Measurements from ENCODE around the gene ADAMTS17.

DNA sequence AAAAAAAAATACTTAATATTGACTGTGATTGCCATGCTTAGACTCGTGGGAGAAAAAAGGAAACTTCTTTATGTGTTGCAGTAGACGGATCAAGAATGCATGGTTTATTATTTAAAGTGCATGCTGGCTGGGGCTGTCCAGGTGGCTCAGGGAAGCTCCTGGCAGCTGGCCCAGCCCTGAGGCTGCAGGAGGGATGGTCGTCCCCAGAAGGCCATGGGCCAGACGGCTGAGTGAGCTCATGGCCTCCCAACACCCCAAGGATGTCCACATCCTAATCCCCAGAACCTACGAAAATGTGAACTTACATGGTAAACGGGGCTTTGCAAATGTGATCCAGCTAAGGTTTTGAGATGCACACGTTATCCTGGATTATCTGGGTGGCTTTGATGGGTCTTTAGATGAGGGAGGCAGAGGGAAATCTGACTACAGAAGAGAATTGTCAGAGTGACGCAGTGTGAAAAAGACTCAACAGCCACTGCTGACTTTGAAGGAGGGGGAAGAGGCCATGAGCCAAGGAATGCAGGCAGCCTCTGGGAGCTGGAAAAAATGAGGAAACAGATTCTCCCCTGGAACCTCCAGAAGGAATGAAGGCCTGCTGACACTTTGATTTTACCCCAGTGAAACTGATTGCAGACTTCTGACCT is 29.8 kb downstream of the ADAMTS17 start:
- TF ChIP-seq, protein P1, sequence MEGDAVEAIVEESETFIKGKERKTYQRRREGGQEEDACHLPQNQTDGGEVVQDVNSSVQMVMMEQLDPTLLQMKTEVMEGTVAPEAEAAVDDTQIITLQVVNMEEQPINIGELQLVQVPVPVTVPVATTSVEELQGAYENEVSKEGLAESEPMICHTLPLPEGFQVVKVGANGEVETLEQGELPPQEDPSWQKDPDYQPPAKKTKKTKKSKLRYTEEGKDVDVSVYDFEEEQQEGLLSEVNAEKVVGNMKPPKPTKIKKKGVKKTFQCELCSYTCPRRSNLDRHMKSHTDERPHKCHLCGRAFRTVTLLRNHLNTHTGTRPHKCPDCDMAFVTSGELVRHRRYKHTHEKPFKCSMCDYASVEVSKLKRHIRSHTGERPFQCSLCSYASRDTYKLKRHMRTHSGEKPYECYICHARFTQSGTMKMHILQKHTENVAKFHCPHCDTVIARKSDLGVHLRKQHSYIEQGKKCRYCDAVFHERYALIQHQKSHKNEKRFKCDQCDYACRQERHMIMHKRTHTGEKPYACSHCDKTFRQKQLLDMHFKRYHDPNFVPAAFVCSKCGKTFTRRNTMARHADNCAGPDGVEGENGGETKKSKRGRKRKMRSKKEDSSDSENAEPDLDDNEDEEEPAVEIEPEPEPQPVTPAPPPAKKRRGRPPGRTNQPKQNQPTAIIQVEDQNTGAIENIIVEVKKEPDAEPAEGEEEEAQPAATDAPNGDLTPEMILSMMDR (IDR thresholded peaks at IDR 0.05): no peak
- TF ChIP-seq EZH2 (IDR thresholded peaks at IDR 0.05) (no peak), EZH2phosphoT487 (IDR thresholded peaks at IDR 0.05) (no peak)

All from neural progenitor cell (in vitro differentiated cells).